Fibroblast of villous mesenchyme (primary cell): ENCODE data around the gene ASPSCR1. TPM values are rescaled to one million over a fixed set of nuclear protein-coding genes. Genes with fewer than 3 reads are reported as not detected.

ENCODE experiments used
- DNase-seq: peaks from one replicate; pipeline ENCODE4 v3.0.0-alpha.2; 2010; ENCODE audit warnings: low read depth
- H3K4me3 ChIP-seq: 2 replicates; pipeline ENCODE4 v1.5.1; 2011; ENCODE audit warnings: low read depth, mild to moderate bottlenecking, low read length
- total RNA-seq: library from RNA; depleted of rRNA; stranded (reverse); fragments of >200 nt; gene quantifications from 2 replicates; pipeline ENCODE4 v1.2.3, GENCODE V29; 2012
- TF ChIP-seq, protein P1 (sequence below): IDR thresholded peaks from 2 replicates; pipeline ENCODE4 v1.5.1; 2012; ENCODE audit warnings: low read depth, mild to moderate bottlenecking, low read length; ENCODE audit not compliant: insufficient read depth

ASPSCR1 gene
- total RNA-seq, 1 donor, result 28.5 TPM

- DNase-seq, result no peak
- TF ChIP-seq, protein P1, sequence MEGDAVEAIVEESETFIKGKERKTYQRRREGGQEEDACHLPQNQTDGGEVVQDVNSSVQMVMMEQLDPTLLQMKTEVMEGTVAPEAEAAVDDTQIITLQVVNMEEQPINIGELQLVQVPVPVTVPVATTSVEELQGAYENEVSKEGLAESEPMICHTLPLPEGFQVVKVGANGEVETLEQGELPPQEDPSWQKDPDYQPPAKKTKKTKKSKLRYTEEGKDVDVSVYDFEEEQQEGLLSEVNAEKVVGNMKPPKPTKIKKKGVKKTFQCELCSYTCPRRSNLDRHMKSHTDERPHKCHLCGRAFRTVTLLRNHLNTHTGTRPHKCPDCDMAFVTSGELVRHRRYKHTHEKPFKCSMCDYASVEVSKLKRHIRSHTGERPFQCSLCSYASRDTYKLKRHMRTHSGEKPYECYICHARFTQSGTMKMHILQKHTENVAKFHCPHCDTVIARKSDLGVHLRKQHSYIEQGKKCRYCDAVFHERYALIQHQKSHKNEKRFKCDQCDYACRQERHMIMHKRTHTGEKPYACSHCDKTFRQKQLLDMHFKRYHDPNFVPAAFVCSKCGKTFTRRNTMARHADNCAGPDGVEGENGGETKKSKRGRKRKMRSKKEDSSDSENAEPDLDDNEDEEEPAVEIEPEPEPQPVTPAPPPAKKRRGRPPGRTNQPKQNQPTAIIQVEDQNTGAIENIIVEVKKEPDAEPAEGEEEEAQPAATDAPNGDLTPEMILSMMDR, result no peak
- H3K4me3 ChIP-seq, result no peak overlapping the region
Measured at GRCh38 chr17:82004517-82005455, 27.4 kb downstream of the ASPSCR1 start.

- H3K4me3 ChIP-seq, result no peak overlapping the region
- DNase-seq, result no peak
- TF ChIP-seq, protein P1, result no peak
Measured at GRCh38 chr17:82005701-82006348, 28.4 kb downstream of the ASPSCR1 start.

DNA sequence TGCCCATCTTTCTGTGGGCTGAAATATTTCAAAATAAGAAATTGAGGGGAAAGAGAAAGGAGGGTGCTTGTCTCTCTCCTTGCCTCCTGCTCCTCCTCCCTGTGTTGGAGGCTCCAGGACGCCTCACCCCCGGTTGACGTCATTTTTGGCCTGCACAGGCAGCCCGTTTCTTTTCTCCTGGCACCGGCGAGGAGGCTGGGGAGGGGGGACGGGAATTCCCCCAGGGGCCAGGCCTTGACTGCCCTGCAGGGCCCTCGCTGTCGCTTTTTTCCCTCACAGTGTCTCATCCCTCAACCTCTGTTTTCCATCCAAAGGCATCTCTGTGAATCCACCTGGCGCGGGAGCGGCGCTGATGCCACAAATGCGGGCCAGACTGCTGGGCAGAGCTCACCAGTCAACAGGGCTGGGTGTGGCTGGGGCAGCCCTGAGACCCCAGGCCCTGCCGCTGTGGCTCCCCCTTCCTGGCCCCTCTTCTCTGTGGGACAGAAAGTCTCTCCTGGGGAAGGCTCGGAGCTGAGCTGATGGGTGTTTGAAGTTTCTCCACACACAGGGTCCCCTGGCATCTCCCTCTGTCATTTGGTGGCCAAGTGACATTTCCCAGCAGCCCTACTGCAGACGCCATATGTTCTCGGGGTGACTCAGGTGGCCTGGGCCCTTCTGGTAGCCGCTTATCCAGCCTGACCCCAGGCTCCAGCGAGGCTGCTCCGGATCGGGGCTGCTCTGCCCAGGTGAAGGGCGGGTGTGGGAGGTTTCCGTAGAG lies 29.2 kb downstream of the ASPSCR1 start:
- peak; percentile 41 for DNase-seq
- TF ChIP-seq, protein P1, result no peak
- H3K4me3 ChIP-seq, result no peak overlapping the region

- DNase-seq, result no peak
- TF ChIP-seq, protein P1, result no peak
Measured at GRCh38 chr17:82007228-82007494, 29.7 kb downstream of the ASPSCR1 start.

DNA sequence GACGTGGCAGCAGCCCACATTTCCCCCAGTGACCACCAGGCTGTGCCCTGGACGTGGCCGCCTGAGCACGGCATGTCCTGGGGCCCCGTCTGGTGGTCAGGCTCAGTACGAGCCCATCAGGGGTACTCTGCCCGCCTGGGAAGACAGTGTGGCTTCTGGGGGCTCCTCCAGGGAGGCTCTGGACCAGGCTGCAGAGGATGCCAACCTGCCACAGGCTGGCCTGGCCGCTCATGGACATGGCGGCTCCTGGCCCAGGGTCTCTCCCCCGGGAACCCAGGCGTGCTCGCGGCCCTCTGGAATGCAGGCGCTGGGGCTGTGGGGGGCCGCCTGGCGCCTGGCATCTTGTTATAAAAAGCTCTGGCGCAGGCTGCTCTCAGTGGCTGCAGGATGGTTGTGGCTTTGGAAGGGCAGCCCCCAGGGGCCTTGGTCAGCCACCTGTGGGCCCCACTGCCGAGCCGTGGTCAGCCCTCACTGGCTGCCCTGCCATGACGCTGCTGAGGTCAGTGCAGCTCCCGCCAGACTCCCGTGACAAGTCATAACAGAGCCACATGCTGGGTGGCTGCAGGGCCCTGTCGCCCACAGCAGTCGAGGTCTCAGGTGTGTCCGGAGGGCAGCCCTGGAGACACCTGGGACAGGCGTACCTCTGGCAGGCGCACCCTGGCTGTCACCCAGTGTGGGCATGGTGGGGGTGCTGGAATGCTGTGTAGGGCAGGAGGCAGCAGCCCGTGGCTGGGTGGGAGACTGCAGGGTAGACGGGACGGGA lies 30.2 kb downstream of the ASPSCR1 start:
- no peak for DNase-seq
- no peak overlapping the region for H3K4me3 ChIP-seq
- TF ChIP-seq, protein P1, result no peak

More at GRCh38 chr17:82007228-82007494, 29.7 kb downstream of the ASPSCR1 start:
- H3K4me3 ChIP-seq, result no peak overlapping the region

- TF ChIP-seq, protein P1, result no peak
- no peak overlapping the region for H3K4me3 ChIP-seq
- DNase-seq, result no peak
Measured at GRCh38 chr17:82008258-82008940, 31.0 kb downstream of the ASPSCR1 start.
